IPS DF 19.7 (cell line): ENCODE measurements around the gene NOXRED1.
"Not testable (repeated sequence)": the region's sequence is repeated elsewhere in the genome, so short reads cannot be mapped to it uniquely, and the experiment has no call there.

Source experiments
- DNase-seq: peaks from one replicate; pipeline ENCODE4 v3.0.0-alpha.2; 2013; ENCODE audit warnings: low read depth, low spot score

The NOXRED1 gene, protein sequence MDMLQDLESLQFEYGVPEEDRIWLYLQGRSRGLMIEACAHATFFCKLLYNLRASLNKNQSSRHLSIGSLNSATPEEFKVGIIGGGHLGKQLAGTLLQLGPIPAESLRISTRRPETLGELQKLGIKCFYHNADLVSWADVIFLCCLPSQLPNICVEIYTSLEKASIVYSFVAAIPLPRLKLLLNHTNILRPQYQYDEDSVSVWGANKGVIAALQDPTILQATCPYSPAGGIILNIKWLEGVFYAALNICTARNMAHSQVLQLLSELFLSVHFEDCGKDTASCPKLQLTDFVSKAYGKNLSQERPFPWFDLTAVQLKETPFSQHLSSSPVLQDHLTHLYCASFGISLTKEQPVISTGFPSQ

DNA sequence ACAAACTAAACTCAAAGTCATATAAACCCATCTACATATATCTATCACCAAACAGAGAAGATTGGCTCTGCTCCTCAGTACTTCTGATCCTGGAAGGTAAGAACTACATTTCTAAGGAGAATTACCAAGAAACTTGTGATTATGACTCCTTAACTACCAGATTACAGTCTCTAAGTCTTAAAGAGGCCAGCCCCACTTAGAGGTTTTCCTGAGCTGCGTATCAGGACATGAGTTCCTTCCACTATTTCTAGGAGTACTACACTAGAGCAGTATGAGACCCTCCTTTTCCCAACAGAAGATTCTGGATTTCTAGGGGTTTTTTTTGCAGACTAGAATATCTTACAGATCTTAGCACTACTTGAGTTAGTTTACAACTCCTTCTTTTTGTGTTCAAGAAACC is at the start of gene NOXRED1:
TSS of gene NOXRED1 (minus strand) at position 101 of the 400 bp plus-strand sequence. CDS start 634 bp downstream, outside the sequence.
- DNase-seq = no peak

DNA sequence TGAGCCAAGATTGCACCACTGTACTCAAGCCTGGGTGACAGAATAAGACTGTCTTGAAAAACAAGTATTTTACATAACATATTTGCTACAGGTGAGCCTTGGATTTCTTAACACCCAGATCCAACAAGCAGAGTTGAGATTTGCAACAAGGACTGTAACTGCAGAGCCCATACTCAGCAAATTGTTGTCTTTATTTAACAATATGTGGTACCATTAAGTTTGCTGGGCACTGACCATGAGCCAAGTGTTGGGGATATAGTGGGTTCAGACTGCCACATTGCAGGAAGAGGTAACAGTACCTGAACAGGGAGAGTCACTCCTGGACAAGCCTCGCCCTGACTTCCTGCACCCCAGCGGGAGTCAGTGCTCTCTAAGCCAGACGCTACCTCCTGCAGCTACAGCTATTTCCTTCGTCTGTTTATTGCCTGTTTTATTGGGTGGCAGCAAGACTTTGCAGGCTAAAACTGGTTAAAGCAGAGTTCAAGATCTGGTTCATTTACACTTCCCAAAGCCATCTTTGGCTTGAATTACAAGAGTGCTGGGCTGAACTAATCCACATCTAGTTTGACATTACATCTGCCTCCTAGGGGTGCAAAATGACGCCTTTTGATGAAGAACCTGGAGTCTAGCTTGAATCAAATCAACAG is 47.0 kb upstream of the NOXRED1 start:
- no peak for DNase-seq

DNA sequence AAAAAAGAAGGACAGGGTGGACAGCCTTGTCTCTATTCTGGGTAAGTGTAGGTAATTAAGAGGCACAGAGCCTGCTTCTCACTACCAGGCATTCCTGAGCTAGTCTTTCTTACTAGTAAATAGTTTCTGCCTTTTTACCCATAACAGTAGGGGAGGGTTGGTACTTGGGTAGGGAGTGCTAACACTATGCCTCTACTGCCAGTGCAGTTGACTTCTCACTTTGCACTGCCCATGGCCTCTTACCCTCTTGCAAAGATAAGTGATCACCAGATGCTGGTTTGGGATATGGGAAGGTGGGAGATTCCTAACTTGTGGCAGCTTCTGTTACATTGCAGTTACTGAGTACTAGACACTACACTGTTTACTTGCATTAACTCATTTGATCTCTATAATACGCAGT is 46.2 kb upstream of the NOXRED1 start:
- DNase-seq = no peak

DNA sequence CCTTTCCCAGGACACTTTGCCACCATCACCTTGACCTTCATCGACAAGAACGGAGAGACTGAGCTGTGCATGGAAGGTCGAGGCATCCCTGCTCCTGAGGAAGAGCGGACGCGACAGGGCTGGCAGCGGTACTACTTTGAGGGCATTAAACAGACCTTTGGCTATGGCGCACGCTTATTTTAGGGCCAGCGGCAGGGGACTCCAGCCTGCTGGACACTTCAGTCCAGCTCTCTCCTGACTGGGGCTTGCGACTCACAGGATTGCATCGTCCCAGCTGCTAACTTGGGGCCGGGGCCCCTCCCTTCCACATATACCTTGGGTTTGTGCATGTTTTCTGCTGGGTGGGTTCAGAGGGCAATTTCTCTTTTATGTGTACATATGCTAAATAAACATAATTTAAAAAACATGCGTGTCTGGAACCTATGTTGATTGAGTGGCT is 45.8 kb upstream of the NOXRED1 start:
- DNase-seq = no peak

DNA sequence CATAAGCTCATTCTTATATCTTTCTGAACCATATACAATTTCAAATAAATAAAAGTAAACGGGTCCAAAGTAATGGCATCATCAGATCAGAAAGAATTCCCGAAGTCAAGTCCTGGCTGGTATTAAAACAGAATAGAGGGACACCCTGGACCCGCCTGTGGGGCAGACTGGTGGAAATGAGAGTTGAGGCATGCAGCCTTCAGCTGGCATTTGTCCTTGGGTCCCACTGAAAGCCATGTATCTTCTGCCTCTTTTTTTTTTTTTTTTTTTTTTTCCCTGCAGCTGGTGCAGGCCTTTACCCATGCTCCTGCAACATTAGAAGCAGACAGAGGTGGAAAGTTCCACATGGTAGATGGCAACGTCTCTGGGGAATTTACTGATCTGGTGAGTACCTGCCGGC is 44.5 kb upstream of the NOXRED1 start:
- no peak for DNase-seq

DNA sequence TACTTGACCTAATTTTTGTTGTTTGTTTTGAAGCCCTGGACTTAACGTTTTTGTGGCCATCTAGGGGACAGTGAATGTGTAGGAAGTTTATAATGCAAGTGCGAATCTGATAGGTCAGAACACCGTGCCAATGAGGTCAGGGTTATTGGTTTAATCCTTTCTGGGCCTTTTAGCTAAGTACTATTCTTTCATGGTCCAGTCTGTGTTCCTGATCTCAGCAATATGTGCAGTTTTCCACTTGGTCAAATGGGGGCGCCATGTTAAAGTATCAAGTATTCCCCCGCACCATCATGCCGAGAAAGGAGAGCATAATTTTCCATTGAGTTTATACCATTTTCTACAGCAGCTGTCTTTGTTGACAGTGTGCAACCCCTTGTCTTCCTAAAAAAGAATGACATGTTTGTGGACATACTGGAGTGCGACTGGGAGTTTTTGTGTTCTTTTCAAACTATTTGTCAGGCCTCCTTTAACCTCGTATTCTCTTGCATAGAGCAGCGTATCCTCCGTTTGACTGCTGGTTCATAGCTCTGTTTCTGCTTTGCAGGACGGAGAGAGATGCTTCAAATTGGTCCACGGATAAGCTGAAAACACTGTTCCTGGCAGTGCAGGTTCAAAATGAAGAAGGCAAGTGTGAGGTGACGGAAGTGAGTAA is 35.9 kb upstream of the NOXRED1 start:
- DNase-seq = peak; percentile 28

DNA sequence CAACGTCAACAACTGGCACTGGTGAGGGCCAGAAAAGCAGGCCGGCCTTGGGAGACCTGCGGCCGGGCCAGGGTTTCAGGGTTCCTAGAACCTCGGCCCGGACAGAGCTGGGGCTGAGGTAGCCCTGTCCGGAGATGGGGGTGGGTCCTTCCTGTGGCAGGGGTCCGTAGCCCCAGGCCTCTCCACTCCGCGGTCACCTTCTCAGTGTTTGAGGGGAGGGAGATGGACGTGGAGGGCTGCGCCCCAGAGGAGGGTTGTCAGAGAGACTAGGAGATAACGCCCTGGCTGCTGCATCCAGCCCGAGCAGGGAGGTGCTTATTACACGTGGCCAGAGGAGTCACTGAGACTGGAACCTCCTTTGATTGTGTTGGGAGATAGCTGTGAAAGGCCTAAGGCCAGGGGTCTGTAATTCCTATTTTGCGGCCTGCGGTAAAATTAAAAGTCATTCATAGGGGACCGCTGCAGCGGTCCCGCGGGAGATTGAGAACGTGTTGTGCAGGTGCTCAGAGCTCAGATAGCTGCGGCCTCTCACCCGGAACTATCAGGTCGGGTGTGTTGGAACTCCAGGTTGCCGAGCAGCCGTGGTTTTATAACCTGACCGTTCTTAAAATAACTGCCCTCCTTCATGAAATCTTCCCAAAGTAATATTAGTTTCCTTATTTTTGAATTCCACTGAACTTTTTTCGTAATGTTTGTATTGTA is 35.1 kb upstream of the NOXRED1 start:
- no peak for DNase-seq

DNA sequence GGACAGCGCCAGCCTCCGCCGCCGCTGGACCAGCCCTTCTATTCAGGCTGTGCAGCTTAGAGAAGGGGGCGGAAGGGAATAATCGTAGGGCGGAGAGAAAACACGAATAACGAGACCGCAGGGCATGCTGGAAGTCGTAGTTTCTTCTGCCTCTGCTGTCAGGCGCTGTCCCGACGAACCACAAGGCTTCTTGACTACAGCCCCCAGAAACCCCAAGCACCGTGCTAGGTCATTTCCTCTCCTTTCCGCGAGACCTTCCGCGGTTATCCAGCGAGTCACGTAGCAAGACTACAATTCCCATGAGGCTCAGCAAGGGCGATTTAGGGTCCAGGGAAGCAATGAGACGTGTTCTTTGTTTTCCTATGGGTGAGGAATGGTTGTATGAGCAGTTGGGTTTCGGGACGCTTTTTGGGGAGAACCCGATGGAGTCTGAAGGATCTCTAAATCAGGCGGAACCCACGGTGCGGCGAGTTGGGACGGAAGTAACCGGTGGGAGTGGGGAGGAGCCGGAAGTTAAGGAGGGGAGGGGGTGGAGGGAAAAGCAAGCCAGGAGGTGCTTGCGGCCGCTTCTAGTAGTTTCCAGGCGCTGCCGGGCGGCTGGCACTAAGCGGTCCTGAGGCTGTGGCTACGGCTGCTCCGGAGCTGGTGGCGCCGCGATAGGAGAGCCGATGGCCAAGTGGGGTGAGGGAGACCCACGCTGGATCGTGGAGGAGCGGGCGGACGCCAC is 34.4 kb upstream of the NOXRED1 start, which contains the start of the genes AHSA1 and VIPAS39:
TSS of gene AHSA1 (plus strand) at position 572 of the 727 bp plus-strand sequence. CDS start at position 669, 97 bp downstream.
TSS of gene VIPAS39 (minus strand) at position 80 of the 727 bp plus-strand sequence. CDS start 3,499 bp downstream, outside the sequence.
- peak; percentile 99 for DNase-seq

DNA sequence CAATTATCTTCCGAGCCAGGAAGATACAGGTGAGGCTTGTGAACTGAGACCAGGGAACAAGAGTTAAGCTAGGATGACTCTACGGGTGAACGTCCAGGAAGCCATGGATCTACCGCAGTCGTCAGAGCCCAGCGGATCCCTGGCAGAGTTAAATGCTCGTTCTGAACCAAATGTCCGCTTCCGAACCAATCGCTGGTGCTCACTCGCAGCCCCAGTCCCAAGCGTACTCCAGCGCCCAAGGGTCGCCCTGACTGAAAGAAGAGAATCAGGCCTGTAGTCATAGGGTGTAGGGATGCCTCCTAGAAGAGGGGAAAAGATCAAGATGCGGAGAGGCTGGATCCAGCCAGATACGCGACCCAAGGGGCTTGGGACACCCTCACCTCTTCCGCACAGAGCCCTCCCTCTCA is 33.8 kb upstream of the NOXRED1 start:
- no peak for DNase-seq

DNA sequence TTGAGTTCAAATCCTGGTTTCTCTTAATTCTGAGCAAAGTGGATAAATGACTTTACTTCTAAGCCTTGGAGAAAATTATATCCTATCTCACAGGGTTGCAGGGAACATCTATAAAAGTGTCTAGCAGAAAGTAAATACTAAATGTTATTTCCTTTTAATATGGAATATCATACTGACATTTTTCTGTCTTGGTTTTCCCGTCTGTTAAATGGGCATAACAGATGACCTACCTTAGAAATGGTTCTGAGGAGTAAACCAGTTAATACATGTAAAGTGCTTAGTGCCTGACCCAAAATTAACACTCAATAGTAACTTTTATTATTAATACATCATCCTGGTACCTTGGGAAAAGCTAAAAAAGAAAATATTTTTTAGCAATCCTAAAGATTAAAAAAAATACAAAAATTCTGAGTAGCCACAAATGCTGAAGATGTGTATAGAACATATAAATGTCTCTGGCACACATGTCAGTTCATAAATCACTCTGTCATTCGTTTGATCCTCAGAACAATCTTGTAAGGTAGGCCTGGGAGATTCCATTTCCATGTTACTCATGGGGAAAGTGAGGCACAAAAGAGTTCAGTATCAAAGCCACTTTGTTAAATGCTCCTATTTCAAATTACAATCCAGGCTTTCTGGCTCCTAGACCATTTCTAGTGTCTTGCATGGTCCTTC is 32.8 kb upstream of the NOXRED1 start:
- DNase-seq = no peak

DNA sequence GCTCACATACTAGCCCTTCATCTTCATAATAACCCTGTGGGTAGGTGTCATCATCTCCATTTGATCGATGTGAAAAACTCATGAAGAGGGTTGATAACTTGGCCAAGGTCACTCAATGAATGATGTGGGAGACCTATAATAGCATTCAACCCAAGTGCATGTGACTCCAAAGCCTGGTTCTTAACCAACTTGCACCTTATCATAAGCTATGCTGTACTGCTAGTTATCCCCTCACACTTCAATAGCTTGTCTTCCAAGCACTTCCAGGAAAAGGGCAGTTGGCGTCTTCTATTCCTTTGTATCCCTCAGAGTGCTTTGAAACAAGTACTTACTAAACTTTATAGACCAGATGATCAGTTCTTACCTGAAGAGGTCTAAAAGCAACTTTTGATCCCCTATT is 18.9 kb upstream of the NOXRED1 start:
- DNase-seq = no peak

DNA sequence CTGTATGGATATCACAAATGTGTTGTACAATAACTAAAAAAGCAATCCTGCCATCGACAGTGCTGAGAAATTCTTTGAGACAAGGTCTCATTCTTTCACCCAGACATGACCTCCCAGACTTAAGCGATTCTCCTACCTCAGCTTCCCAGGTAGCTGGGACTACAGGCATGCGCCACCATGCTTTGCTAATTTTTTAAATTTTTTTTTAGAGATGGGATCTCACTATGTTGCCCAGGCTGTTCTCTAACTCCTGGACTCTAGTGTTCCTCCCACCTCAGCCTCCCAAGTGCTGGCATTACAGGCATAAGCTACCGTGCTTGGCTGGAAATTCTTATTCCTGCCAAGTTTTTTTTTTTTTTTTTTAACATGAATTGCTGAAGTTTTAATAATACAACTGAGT is 16.5 kb upstream of the NOXRED1 start:
- no peak for DNase-seq

DNA sequence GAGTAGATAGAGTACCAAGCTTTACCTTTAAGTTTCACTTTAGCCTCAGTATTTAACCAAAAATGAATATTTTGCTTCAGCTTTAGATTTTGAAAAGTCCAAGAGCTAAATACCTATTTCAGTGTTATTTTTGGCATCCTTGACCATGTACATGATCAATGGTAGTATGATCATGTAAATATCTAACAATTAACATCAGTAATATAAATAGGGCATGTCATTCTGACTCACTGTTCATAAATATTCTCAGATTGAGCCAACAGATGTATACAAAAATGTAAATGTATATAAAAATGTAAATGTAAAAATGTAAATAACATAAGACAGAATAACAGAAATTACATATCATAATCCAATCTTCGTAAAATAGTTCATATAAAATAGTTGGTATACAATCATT is 15.3 kb upstream of the NOXRED1 start:
- no peak for DNase-seq

DNA sequence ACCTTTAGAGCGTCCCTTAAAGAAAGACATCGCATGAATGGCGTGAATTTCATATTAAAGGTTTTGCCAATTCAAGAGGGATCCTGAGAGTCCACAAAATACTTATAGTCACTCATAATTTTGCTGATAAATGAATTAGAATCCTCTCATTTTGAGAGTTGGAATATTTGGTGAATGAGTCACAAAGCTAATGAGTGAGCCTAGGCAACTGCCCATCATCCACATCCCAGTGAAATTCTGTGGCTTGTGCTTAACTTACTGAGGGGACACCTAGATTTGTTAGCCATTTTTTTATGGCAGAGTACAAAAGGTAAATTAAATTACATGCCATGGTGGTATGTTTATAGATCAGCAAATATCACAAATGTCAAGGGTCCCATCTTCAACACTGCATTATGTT is 12.7 kb upstream of the NOXRED1 start:
- no peak for DNase-seq

DNA sequence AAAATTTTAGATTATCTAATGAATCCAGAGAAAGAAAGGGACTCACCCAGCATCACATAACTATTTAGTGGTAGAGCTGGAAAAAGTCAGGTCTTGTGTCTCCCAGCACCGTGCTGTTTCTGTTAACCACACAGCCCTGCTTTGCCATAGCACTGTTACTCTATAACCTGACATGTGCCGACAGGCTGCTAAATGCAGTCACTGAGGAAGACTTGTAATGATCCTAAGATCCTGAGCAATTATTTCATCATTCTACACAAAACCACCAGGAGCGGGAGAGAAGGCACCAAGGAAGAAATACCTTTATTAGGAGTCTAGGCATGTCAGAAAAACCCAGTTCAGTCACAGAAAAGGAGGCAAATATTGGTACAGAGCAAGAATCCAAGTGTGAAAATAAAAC is 3.1 kb upstream of the NOXRED1 start:
- DNase-seq = no peak

DNA sequence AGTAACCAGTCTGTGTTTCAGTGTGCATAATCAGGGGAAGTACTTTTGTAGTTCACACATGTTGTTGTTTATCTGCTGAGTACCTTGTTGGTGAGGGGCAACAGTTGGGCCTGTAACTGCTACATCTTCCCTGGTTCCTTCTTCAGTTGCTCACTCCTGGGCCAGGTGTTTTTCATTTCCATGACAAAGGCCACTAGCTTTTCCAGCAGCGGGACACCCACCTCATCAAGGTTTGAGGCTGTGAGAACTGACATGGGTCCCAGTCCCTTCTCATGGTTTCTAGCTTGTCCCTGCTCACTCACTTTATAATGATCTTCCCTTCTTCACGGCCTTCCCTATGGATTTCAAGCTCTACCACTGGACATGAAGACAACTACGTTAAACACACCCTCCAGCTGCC is 1.5 kb upstream of the NOXRED1 start:
- no peak for DNase-seq

DNA sequence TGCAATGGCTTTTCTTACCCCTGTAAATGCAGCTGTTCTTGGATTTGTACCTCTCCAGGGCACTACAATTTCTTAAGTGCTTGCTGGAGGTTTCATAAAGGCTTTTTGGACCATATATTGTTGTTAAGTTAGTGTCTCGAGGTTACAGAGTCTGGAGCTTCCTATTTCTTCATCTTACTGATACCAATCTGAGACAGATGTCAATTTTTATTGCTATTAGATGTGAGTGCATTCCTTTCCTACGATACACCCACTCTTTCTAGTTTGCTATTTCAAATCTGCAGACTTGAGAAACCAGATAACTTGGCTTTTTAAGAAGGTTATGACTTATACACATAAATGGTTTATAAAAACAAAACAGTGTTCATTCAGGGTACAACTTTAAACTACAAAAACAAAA is 2.1 kb downstream of the NOXRED1 start:
- no peak for DNase-seq

DNA sequence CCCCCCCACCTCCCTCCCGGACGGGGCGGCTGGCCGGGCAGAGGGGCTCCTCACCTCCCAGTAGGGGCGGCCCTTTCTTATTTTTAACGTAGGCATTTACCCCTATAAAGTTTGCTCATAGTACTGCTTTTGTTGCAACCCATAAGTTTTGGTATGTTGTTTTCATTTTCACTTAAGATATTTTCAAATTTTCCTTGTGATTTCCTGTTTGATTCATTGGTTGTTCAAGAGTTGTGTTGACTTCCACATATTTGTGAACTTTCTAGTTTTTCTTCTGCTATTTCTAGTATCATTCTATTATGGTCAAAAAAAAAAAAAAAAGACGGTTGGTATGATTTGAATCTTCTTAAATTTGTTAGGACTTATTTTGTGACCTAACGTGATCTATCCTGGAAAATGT is 6.5 kb downstream of the NOXRED1 start:
- no peak for DNase-seq

DNA sequence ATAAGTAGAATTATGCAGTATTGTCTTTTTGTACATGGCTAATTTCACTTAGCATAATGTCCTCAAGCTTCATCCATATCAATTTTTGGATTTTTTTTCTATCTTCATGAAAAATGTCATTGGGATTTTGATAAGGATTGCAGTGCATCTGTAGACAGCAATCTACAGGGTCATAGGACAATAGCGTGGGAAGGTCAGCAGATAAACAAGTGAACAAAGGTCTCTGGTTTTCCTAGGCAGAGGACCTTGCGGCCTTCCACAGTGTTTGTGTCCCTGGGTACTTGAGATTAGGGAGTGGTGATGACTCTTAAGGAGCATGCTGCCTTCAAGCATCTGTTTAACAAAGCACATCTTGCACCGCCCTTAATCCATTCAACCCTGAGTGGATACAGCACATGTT is 7.2 kb downstream of the NOXRED1 start:
- not testable (repeated sequence) for DNase-seq

DNA sequence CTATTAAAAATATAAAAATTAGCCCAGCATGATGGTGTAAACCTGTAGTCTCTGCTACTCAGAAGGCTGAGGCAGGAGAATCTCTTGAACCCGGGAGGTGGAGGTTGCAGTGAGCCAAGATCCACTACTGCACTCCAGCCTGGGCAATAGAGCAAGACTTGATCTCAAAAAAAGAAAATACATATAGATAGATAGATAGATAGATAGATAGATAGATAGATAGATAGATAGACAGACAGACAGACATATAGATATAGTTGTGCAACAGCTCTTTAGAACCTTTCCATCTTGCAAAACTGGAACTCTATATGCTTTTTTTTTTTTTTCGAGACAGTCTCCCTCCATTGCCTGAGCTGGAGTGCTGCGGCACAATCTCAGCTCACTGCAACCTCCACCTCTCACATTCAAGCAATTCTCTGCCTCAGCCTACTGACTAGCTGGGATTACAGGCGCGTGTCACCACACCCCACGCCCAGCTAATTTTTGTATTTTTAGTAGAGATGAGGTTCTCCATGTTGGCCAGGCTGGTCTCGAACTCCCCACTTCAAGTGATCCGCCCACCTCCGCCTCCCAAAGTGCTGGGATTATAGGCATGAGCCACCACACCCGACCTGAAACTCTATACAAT is 7.8 kb downstream of the NOXRED1 start:
- not testable (repeated sequence) for DNase-seq
